Caco-2 (cell line): ENCODE data around the gene TTC28. TPM values are rescaled to one million over a fixed set of nuclear protein-coding genes. Genes with fewer than 3 reads are reported as not detected.

Source experiments
- BruUV-seq: library from RNA; stranded (reverse); fragments of 400-500 nt; replicated peaks from 2 replicates; lab custom pipeline; 2021; lab: Mats Ljungman, UMichigan
- CTCF ChIA-PET: fragments of 300-600 bp; sonication (Branson Sonifier 250); formaldehyde crosslinking; loops from one replicate; lab custom pipeline; 2022; ENCODE audit warnings: antibody characterized with exemption; lab: Charles Lee
- POLR2A ChIA-PET: fragments of 300-600 bp; sonication (Branson Sonifier 250); formaldehyde crosslinking; loops from one replicate; lab custom pipeline; 2022; ENCODE audit warnings: antibody characterized with exemption; lab: Charles Lee
- DNase-seq, 2 experiments: peaks; one replicate each; pipeline versions ENCODE4 v3.0.0 to v3.0.0-alpha.2; 2020 to 2022
- H3K27me3 ChIP-seq: replicated peaks from 2 replicates; pipeline ENCODE4 v1.6.0; 2011; ENCODE audit warnings: low read length; ENCODE audit not compliant: control insufficient read depth, insufficient read depth
- H3K36me3 ChIP-seq: 2 replicates; pipeline ENCODE4 v1.5.1; 2011; ENCODE audit warnings: low read length; ENCODE audit not compliant: control insufficient read depth, insufficient read depth
- H3K4me1 ChIP-seq: fragments of 250-450 bp; sonication (Bioruptor Pico); 2 replicates; pipeline ENCODE4 v1.5.1; 2020; ENCODE audit warnings: mild to moderate bottlenecking
- H3K4me3 ChIP-seq: 2 replicates; pipeline ENCODE4 v1.5.1; 2011; ENCODE audit warnings: low read depth, mild to moderate bottlenecking, control low read depth, low read length
- H3K9me3 ChIP-seq: fragments of 250-450 bp; sonication (Bioruptor Pico); 2 replicates; pipeline ENCODE4 v1.5.1; 2020; ENCODE audit warnings: mild to moderate bottlenecking, moderate library complexity
- H3K27ac Mint-ChIP-seq: one replicate; pipeline ENCODE4 v1.8.0; 2022; ENCODE audit warnings: mixed read lengths; ENCODE audit not compliant: unreplicated experiment
- H3K27me3 Mint-ChIP-seq: one replicate; pipeline ENCODE4 v1.8.0; 2022; ENCODE audit warnings: mixed read lengths; ENCODE audit not compliant: insufficient read depth, unreplicated experiment
- H3K36me3 Mint-ChIP-seq: one replicate; pipeline ENCODE4 v1.8.0; 2022; ENCODE audit warnings: mild to moderate bottlenecking, mixed read lengths; ENCODE audit not compliant: insufficient read depth, unreplicated experiment
- H3K4me1 Mint-ChIP-seq: one replicate; pipeline ENCODE4 v1.8.0; 2022; ENCODE audit warnings: low read depth, mixed read lengths; ENCODE audit not compliant: unreplicated experiment
- H3K4me3 Mint-ChIP-seq: one replicate; pipeline ENCODE4 v1.8.0; 2022; ENCODE audit warnings: mild to moderate bottlenecking, moderate library complexity, mixed read lengths; ENCODE audit not compliant: unreplicated experiment
- H3K9me3 Mint-ChIP-seq: one replicate; pipeline ENCODE4 v1.8.0; 2022; ENCODE audit warnings: mixed read lengths; ENCODE audit not compliant: unreplicated experiment
- intact Hi-C: fragments of 100-400 bp; cut with micrococcal nuclease; formaldehyde crosslinking; loops from one replicate; pipeline ENCODE4 v1.10.0; 2022; ENCODE audit not compliant: unreplicated experiment
- total RNA-seq: library from RNA; stranded (reverse); gene quantifications from 2 replicates; pipeline ENCODE4 v1.2.3, GENCODE V29; 2022
- TF ChIP-seq, protein P1 (sequence below), 2 experiments: fragments of 200-600 bp in 1 of 2; IDR thresholded peaks; 1 replicate in 1 of 2; 2 replicates in 1 of 2; pipeline versions ENCODE4 v1.5.1 to v1.8.0; 2011 to 2022; ENCODE audit warnings: antibody characterized with exemption in 1 of 2, control low read depth in 1 of 2, inconsistent platforms in 1 of 2, low read depth in 1 of 2, low read length in 1 of 2, mild to moderate bottlenecking in 1 of 2, moderate library complexity in 1 of 2; ENCODE audit not compliant: insufficient read depth in 1 of 2, severe bottlenecking in 1 of 2, unreplicated experiment in 1 of 2

Gene TTC28
- total RNA-seq, 1 experiment from 2014 or later: 12.0 TPM

DNA sequence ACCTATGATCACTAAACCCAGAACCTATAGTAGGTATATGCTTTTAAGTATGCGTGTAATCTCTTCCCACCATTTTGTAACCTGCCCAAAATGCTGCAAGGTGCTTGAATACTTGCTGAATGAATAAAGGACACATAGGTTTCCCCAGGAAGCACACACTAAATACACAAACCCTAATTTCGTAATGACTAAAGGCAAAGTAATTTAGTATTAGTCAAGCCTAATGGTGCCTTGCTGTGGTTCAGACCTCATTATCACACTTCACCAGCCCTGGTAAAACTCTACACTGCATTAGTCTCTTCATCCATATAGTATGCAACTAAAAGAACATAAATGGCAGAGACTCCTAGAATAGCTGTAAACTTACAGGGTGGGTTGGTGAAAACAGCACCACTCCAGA is 471.6 kb downstream of the TTC28 start:
- intact Hi-C loops: no loop called here
- Histone ChIP-seq H3K4me1 (no peaks in the 10 kb centered on the region), H3K4me3 (no peak overlapping the region), H3K27me3 (no peaks in the 10 kb centered on the region), H3K36me3 (no peaks in the 10 kb centered on the region), H3K9me3 (no peaks in the 10 kb centered on the region)
- Mint-ChIP-seq H3K27ac (no peak overlapping the region), H3K27me3 (peaks cover 3% of the 10 kb centered on the region), H3K9me3 (peaks cover 21% of the 10 kb centered on the region), H3K4me3 (no peak overlapping the region), H3K36me3 (no peaks in the 10 kb centered on the region), H3K4me1 (no peaks in the 10 kb centered on the region)
- DNase-seq: no peak
- no TSS peak for BruUV-seq
- POLR2A ChIA-PET: no interaction called here
- TF ChIP-seq, protein P1, sequence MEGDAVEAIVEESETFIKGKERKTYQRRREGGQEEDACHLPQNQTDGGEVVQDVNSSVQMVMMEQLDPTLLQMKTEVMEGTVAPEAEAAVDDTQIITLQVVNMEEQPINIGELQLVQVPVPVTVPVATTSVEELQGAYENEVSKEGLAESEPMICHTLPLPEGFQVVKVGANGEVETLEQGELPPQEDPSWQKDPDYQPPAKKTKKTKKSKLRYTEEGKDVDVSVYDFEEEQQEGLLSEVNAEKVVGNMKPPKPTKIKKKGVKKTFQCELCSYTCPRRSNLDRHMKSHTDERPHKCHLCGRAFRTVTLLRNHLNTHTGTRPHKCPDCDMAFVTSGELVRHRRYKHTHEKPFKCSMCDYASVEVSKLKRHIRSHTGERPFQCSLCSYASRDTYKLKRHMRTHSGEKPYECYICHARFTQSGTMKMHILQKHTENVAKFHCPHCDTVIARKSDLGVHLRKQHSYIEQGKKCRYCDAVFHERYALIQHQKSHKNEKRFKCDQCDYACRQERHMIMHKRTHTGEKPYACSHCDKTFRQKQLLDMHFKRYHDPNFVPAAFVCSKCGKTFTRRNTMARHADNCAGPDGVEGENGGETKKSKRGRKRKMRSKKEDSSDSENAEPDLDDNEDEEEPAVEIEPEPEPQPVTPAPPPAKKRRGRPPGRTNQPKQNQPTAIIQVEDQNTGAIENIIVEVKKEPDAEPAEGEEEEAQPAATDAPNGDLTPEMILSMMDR (IDR thresholded peaks at IDR 0.05; ENCODE audit: insufficient read depth in 1 of 2, low read depth in 1 of 2, low read length in 1 of 2, severe bottlenecking in 1 of 2, unreplicated experiment in 1 of 2): no peak
- CTCF ChIA-PET: no interaction called here

DNA sequence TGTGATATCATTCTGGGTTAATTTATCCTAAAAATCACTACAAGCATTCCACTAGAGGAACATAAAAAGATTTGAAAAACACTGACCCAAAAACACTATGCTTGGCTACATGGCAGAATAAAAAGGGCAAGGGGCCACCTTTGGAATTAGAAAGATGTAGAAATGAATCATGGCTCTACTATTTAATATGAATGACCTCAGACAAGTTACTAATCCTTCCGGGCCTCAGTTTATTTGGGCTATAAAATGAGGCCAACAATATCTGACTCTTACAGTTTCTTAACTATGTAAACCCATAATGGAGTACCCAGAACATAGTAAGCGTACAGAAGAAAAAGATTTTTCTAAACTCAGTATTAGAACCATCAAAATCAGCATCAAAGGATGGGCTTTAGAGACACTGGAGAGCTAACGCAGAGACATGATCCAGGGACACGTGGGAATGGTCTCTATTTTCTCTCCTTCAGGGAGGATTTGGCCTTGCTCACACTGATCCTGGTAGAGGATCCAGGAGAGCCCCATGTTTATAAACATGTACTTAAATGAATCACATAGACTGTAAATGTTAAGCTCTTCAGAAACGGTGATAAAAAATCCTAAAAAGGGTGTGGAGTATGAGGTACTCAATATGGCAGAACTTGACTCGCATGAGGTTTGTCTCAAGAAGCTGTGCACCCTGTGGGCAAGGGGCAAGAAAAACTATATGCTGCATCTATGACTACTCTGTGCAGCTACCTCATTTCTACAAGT is 472.2 kb downstream of the TTC28 start:
- Mint-ChIP-seq H3K4me1 (no peaks in the 10 kb centered on the region), H3K4me3 (no peak overlapping the region), H3K27me3 (peaks cover 3% of the 10 kb centered on the region), H3K36me3 (no peaks in the 10 kb centered on the region), H3K9me3 (peaks cover 21% of the 10 kb centered on the region), H3K27ac (no peak overlapping the region)
- Histone ChIP-seq H3K4me1 (no peaks in the 10 kb centered on the region), H3K9me3 (no peaks in the 10 kb centered on the region), H3K4me3 (no peak overlapping the region), H3K36me3 (no peaks in the 10 kb centered on the region), H3K27me3 (no peaks in the 10 kb centered on the region)
- BruUV-seq: no TSS peak
- CTCF ChIA-PET: no interaction called here
- DNase-seq: no peak
- POLR2A ChIA-PET: no interaction called here
- TF ChIP-seq, protein P1 (IDR thresholded peaks at IDR 0.05; ENCODE audit: insufficient read depth in 1 of 2, low read depth in 1 of 2, low read length in 1 of 2, severe bottlenecking in 1 of 2, unreplicated experiment in 1 of 2): no peak
- intact Hi-C loops: no loop called here

DNA sequence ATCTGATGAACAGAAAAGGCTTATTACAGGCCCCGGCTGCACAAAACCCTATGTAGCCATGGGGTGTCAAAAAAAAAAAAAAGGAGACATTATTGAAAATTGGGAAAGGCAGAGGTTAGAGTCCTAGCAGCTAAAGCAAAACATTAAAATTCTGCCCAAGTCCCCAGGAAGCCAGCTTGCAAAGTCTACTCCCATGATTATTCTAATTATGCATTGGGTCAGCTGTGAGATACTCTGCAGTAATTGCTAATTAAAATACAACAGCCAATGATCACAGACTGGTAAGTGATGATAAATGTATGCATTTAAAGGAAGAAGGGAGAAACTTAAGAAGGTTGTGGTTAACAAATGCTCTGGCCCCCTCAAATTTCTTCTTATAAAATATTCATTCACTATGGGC is 473.7 kb downstream of the TTC28 start:
- H3K9me3 ChIP-seq: no peaks in the 10 kb centered on the region
- no peaks in the 10 kb centered on the region for H3K36me3 ChIP-seq
- no peaks in the 10 kb centered on the region for H3K4me1 Mint-ChIP-seq
- DNase-seq: no peak
- no peaks in the 10 kb centered on the region for H3K36me3 Mint-ChIP-seq
- BruUV-seq: no TSS peak
- peaks cover 11% of the 10 kb centered on the region for H3K9me3 Mint-ChIP-seq
- H3K27me3 Mint-ChIP-seq: peaks cover 3% of the 10 kb centered on the region
- H3K4me3 ChIP-seq: no peak overlapping the region
- no peak overlapping the region for H3K4me3 Mint-ChIP-seq
- ChIA-PET POLR2A (no interaction called here), CTCF (no interaction called here)
- no peak overlapping the region for H3K27ac Mint-ChIP-seq
- H3K4me1 ChIP-seq: no peaks in the 10 kb centered on the region
- no peaks in the 10 kb centered on the region for H3K27me3 ChIP-seq
- intact Hi-C loops: no loop called here
- TF ChIP-seq, protein P1 (IDR thresholded peaks at IDR 0.05; ENCODE audit: insufficient read depth in 1 of 2, low read depth in 1 of 2, low read length in 1 of 2, severe bottlenecking in 1 of 2, unreplicated experiment in 1 of 2): no peak
